EH (cell line): Measurements from ENCODE around the gene HNRNPA2B1.
"Not testable (repeated sequence)": the region's sequence is repeated elsewhere in the genome, so short reads cannot be mapped to it uniquely, and the experiment has no call there.

ENCODE experiments used
- DNase-seq: peaks from one replicate; pipeline ENCODE4 v3.0.0-alpha.2; 2015; ENCODE audit warnings: low read depth

HNRNPA2B1 gene

GRCh38 chr7:26185131-26185843, 15.3 kb downstream of the HNRNPA2B1 start:
- DNase-seq = no peak

DNA sequence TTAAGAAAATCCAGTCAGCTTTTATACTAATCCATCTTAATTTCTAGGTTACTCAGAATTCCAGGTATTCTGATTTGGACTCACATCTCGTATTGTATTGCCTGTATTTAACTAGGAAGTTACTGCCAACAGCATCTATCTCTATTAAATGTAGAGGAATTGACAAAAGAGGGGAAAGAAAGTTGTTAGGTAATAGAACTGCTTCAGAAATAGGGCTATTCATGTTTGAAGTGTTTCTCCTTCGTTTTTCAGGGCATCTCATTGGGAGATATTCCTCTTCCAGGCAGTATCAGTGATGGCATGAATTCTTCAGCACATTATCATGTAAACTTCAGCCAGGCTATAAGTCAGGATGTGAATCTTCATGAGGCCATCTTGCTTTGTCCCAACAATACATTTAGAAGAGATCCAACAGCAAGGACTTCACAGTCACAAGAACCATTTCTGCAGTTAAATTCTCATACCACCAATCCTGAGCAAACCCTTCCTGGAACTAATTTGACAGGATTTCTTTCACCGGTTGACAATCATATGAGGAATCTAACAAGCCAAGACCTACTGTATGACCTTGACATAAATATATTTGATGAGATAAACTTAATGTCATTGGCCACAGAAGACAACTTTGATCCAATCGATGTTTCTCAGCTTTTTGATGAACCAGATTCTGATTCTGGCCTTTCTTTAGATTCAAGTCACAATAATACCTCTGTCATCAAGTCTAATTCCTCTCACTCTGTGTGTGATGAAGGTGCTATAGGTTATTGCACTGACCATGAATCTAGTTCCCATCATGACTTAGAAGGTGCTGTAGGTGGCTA, 16.1 kb downstream of the HNRNPA2B1 start:
- DNase-seq = not testable (repeated sequence)

DNA sequence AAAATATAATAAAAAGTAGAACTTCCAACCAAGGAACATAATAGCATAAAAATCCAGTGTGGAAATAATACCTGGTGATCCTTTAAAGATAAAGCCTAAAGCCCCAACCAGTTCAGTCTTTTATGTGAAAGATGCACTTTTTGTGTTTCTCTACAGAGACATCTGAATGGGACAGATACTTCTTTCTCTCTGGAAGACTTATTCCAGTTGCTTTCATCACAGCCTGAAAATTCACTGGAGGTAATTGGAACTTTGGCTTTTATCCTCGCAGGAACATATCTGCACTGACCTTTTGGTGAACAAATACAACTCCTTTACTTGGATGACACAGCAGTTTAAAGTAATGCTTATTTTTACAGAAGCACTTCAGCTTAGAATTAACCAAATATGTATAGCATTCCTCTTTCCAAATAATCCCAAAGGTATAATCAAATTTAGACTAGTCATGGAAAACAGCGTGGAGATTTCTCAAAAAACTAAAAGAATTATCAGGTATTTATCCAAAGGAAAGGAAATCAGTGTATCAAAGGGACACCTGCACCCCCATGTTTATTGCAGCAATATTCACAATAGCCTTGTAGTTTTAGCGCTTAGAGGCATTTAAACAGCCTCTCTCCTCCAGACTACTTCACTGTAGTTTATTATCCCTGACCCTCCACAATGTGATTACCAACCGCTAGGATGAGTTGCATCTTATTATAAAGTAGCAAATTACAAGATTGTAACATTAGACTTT, 16.8 kb downstream of the HNRNPA2B1 start:
- peak; percentile 23 for DNase-seq

GRCh38 chr7:26182706-26183105, 17.8 kb downstream of the HNRNPA2B1 start:
- DNase-seq = no peak

GRCh38 chr7:26182283-26182682, 18.3 kb downstream of the HNRNPA2B1 start:
- DNase-seq = no peak

DNA sequence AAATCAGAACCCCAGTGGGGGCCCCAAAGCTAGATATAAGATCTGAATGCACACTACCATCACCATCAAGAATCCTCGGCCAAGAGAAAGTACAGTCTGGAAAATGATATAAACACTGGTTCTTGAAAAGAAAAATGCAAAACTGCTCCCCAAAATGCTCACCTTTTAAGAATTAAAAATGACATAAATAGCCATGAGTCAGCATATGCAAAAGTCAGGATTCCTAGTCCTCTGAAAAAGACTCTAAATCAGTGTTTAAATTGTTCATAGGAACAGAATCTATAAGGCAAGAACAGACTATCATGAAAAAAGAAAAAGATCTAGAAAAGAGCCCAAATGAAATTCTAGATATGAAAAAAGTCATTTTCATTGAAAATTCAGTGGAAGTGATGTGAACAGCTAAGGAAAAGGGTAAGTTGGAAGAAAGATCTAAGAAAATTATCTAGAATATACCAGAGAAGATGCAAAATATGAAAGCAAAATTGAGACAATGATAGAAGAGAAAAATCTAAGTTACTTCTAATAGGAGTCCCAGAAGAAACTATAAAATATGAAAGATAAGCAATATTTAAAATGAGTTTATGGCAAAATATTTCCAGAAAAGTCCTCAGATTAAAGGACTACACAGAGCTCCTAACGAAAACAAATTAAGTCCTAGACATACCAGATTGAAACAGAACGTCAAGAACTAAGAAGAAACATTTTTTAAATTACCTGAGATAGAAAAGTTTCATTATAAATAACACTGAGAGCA, 18.9 kb downstream of the HNRNPA2B1 start:
- DNase-seq = no peak

GRCh38 chr7:26180792-26181198, 19.8 kb downstream of the HNRNPA2B1 start:
- DNase-seq = no peak

- no peak for DNase-seq
Measured at GRCh38 chr7:26179826-26180497, 20.6 kb downstream of the HNRNPA2B1 start.

DNA sequence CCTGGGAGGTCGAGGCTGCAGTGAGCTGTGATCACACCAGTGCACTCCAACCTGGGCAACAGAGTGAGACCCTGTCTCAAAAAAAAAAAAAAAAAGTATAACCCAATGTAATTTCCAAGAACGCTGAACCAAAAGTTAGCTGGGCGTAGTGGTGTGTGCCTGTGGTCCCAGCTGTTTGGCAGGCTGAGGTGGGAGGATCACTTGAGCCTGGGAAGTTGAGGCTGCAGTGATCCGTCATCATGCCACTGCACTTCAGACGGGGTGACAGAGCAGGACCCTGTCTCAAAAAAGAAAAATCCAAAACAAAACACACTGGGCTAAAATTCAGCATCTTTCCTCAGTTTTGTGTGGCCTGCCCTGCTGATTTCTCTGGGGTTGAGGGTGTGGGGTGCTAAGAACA, 21.1 kb downstream of the HNRNPA2B1 start:
- no peak for DNase-seq

GRCh38 chr7:26178272-26178960, 22.1 kb downstream of the HNRNPA2B1 start:
- no peak for DNase-seq

DNA sequence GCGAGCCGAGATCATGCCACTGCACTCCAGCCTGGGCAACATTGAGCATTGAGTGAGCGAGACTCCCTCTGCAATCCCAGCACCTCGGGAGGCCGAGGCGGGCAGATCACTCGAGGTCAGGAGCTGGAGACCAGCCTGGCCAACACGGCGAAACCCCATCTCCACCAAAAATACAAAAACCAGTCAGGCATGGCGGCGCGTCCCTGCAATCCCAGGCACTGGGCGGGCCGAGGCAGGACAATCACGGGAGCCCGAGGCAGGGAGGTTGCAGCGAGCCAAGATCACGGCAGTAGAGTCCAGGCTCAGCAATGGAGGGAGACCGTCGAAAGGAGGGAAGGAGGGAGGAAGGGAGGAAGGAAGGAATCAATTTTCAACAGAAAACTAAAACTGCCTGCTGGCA, 23.3 kb downstream of the HNRNPA2B1 start:
- not testable (repeated sequence) for DNase-seq

GRCh38 chr7:26176696-26177095, 23.9 kb downstream of the HNRNPA2B1 start:
- not testable (repeated sequence) for DNase-seq

- not testable (repeated sequence) for DNase-seq
Measured at GRCh38 chr7:26175903-26176302, 24.6 kb downstream of the HNRNPA2B1 start.

- no peak for DNase-seq
Measured at GRCh38 chr7:26172048-26172447, 28.5 kb downstream of the HNRNPA2B1 start.

GRCh38 chr7:26171601-26172000, 28.9 kb downstream of the HNRNPA2B1 start:
- no peak for DNase-seq

DNA sequence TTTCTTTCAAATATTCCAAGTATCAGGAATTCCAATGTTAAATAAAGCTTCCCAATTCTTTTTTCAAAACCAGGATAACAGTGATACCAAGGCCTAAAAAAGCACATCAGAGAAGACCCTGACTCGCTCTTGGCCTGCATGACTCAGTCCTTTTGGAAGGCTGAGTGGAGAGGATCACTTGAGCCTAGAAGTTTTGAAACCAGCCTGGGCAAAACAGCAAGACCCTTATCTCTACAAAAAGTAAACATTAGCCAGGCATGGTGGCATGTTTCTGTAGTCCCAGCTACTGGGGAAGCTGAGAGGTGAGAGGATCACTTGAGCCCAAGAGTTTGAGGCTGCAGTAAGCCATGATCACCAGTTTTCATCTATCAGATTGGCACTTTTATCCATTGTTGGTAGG, 29.9 kb downstream of the HNRNPA2B1 start:
- no peak for DNase-seq

DNA sequence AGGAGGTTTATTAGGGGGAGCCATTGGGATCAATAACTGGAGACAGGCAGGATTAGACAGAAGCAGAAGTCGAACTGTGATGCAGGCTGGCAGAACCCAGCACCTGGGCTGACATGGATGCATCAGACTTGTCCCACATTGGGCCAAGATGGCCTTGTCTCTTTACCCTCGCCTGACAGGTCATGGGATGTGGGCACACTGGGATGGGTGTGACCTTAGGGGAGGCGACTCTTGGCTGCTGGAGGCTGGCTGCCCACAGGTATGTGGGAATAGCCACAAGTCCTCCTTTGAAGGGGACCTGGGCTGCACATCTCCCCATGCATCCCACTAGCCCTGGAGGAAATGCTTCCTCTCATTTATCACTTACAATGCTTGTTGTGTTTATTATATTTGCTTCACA, 31.3 kb downstream of the HNRNPA2B1 start:
- DNase-seq = no peak

- DNase-seq = no peak
Measured at GRCh38 chr7:26168458-26169023, 32.0 kb downstream of the HNRNPA2B1 start.

GRCh38 chr7:26167303-26167934, 33.1 kb downstream of the HNRNPA2B1 start:
- DNase-seq = no peak

- no peak for DNase-seq
Measured at GRCh38 chr7:26166684-26167266, 33.8 kb downstream of the HNRNPA2B1 start.
